ENCODE results near the gene FGGY.

Gene FGGY

DNA sequence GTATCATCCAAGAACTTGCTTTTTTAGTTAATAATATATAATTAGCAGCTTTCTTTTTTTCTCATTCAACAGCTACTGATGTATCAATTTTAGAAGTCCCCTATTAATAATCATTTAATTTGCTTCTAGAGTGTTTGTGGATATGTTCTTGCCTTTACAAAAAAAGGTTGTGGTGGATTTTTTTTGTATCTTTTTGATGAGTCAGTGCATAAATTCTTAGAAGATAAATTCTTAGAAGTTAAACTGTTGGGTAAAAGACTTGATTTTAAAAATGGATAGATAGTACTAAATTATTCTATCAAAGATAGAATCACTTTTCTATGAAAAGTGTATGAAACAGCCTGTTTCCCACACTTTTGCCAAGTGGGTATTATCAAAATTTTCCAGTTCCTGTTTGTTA is 11.9 kb downstream of the FGGY start:
- H3K4me3 ChIP-seq (ENCODE audit: low read depth, low read length) = no peak overlapping the region
- no peak overlapping the region for H3K27ac ChIP-seq
- TF ChIP-seq, protein P1, sequence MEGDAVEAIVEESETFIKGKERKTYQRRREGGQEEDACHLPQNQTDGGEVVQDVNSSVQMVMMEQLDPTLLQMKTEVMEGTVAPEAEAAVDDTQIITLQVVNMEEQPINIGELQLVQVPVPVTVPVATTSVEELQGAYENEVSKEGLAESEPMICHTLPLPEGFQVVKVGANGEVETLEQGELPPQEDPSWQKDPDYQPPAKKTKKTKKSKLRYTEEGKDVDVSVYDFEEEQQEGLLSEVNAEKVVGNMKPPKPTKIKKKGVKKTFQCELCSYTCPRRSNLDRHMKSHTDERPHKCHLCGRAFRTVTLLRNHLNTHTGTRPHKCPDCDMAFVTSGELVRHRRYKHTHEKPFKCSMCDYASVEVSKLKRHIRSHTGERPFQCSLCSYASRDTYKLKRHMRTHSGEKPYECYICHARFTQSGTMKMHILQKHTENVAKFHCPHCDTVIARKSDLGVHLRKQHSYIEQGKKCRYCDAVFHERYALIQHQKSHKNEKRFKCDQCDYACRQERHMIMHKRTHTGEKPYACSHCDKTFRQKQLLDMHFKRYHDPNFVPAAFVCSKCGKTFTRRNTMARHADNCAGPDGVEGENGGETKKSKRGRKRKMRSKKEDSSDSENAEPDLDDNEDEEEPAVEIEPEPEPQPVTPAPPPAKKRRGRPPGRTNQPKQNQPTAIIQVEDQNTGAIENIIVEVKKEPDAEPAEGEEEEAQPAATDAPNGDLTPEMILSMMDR (IDR thresholded peaks at IDR 0.05; ENCODE audit: low read depth, low read length) = no peak
- peaks cover 10% of the 10 kb centered on the region for H3K9me3 ChIP-seq (ENCODE audit: severe bottlenecking)
- H3K36me3 ChIP-seq = no peaks in the 10 kb centered on the region
- H3K27me3 ChIP-seq (ENCODE audit: insufficient read depth, low read depth, severe bottlenecking) = no peaks in the 10 kb centered on the region
- no peak for DNase-seq

DNA sequence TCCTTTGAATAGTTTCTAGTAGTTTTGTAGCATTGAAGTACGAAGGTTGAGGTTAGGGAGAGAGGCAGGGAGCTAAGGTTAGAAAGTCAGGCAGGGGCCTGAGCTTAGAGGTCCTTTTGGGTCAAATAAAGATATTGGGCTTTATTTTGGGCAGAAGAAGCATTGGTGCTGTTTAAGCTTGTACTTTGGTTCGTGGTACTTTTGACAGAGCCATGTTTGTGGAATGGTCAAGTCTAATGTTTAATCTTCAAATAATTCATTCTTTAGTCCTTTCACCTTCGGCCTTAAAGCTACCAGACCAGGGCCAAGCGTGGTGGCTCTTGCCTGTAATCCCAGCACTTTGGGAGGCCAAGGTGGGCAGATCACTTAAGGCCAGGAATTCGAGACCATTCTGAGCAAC is 12.5 kb downstream of the FGGY start:
- H3K27ac ChIP-seq = no peak overlapping the region
- no peaks in the 10 kb centered on the region for H3K36me3 ChIP-seq
- TF ChIP-seq, protein P1 (IDR thresholded peaks at IDR 0.05; ENCODE audit: low read depth, low read length) = no peak
- no peak for DNase-seq
- no peak overlapping the region for H3K4me3 ChIP-seq (ENCODE audit: low read depth, low read length)
- peaks cover 10% of the 10 kb centered on the region for H3K9me3 ChIP-seq (ENCODE audit: severe bottlenecking)
- H3K27me3 ChIP-seq (ENCODE audit: insufficient read depth, low read depth, severe bottlenecking) = no peaks in the 10 kb centered on the region

DNA sequence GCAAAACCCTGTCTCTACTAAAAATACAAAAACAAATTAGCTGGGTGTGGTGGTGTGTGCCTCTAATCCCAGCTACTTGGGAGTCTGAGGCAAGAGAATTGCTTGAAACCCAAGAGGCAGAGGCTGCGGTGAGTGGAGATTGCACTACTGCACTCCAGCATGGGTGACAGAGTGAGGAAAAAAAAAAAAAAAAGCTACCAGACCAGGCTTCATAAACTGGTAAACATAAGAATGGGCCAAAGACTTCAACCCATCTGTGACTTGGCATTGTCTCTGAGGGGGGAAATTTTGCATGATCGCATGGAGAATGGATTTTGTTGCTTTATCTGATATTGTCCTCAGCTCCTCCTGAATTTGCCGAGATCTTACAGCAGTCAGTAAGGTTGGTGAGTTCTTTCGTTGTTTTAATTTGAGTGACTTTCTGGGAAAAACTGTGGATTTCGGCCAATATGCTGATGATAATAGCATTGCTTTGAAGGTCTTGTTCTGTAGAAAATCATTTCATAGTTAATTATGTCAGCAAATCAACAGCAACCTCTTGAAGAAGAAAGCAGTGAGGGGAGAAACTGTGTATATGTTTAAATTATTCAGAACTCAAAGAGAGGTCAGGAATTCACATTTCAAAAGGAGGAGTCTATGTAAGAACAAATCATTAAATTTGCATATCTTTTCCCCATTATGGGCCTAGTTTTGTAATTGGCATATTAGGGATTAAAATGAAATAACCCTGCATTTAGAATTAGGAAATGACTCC is 13.1 kb downstream of the FGGY start:
- Histone ChIP-seq H3K36me3 (no peaks in the 10 kb centered on the region), H3K9me3 (ENCODE audit: severe bottlenecking) (peaks cover 8% of the 10 kb centered on the region), H3K27ac (no peak overlapping the region), H3K4me3 (ENCODE audit: low read depth, low read length) (no peak overlapping the region), H3K27me3 (ENCODE audit: insufficient read depth, low read depth, severe bottlenecking) (no peaks in the 10 kb centered on the region)
- TF ChIP-seq, protein P1 (IDR thresholded peaks at IDR 0.05; ENCODE audit: low read depth, low read length) = no peak
- DNase-seq = no peak

DNA sequence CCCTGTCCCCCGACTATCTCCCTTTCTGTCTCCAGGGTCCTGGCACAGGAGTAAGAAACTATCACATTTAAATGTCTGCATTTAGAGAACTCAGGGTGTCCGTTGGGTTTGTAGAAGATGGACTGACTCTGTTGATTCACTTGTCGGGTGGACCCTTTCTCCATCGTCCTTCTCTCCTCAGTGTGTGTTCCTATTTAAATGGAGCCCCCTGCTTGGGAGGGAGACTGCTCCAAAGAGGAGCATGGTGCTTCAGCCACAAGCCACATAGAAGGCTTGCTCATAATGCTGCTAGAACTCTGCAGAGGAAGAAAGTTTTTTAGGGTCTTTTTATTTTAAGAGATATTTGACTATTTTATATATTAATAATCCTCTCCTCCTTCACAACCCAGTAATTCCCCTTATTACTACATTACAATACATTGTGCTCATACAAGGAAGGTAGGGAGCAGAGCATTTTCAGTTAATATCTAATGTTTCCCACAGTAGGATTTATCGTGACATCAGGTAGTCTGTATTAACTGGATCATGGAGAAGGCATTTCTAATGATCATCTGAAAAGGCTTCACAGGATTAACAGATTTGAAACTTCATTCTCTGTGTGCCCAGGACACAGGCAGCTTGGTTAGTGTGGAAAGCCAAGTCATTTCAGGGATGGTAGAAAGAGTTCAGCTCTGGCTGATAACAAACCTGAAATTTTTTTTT is 13.8 kb downstream of the FGGY start:
- Histone ChIP-seq H3K4me3 (ENCODE audit: low read depth, low read length) (no peak overlapping the region), H3K9me3 (ENCODE audit: severe bottlenecking) (peaks cover under 1% of the 10 kb centered on the region), H3K27ac (no peak overlapping the region), H3K27me3 (ENCODE audit: insufficient read depth, low read depth, severe bottlenecking) (no peaks in the 10 kb centered on the region), H3K36me3 (no peaks in the 10 kb centered on the region)
- no peak for DNase-seq
- TF ChIP-seq, protein P1 (IDR thresholded peaks at IDR 0.05; ENCODE audit: low read depth, low read length) = no peak

DNA sequence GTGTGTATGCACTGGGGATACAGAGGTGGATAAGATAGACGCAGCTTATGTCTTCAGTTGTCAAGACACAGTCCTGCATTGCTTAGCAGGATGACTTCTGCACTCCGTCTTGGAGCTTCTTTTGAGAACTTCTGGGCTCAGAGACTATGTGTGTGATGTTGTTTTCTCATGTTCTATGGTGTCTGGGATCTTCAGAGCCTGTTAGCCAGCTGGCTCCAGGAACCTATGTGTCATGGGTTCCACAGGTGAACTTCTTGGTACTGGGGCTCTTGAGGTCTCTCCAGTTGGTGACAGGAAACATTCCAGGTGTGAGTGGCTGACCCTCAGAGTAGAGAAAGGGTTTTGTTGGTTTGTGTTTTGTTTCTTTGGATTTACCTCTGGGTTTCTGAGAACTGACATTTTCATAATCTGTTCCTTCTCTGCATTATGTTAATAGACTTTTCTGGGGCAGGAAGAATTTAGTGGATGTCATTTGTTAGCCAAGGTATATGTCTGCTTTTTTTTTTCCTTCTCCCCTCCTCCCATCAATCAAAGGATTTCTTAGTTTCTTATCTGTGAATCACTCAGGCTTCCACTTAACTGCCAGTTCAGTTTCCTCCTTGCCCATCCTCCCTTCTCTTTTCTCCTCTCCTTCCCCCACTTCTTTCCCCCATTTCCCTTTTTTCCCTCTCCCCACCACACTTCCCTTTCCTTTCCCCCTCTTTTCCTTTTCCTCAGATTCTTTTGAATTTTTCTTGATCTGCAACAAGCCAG is 18.1 kb downstream of the FGGY start:
- no peak for DNase-seq
- Histone ChIP-seq H3K4me3 (ENCODE audit: low read depth, low read length) (no peak overlapping the region), H3K27ac (no peak overlapping the region; the same call in 1 of the 2 replicates), H3K9me3 (ENCODE audit: severe bottlenecking) (no peaks in the 10 kb centered on the region), H3K36me3 (no peaks in the 10 kb centered on the region), H3K27me3 (ENCODE audit: insufficient read depth, low read depth, severe bottlenecking) (no peaks in the 10 kb centered on the region)
- TF ChIP-seq, protein P1 (IDR thresholded peaks at IDR 0.05; ENCODE audit: low read depth, low read length) = no peak
